Psoas muscle (tissue), 8 donors: Measurements from ENCODE around the gene IQCH. TPM values are rescaled to one million over a fixed set of nuclear protein-coding genes. Genes with fewer than 3 reads are reported as not detected.

ENCODE experiments used
- ATAC-seq, 4 donors: fragments of 200-7000 bp; cut with Tn5 transposase; one replicate each; pipeline ENCODE4 v1.9.1; 2020; ENCODE audit warnings: moderate library complexity in 3 of 4, mild to moderate bottlenecking in 2 of 4
- DNase-seq, 2 donors: peaks; one replicate each; pipeline ENCODE4 v3.0.0-alpha.2; 2020
- H3K27ac ChIP-seq: fragments of 200-600 bp; one replicate; pipeline ENCODE4 v1.8.0; 2022
- H3K27me3 ChIP-seq, 3 donors: fragments of 200-600 bp in 1 of 3; one replicate each; pipeline versions ENCODE4 v1.6.1 to v1.8.0; 2013 to 2022; ENCODE audit warnings: low read length in 2 of 3, mild to moderate bottlenecking in 2 of 3, moderate library complexity in 1 of 3; ENCODE audit not compliant: insufficient read depth in 3 of 3
- H3K36me3 ChIP-seq, 2 donors: fragments of 200-600 bp in 1 of 2; one replicate each; pipeline versions ENCODE4 v1.6.1 to v1.8.0; 2013 to 2022; ENCODE audit warnings: low read depth in 1 of 2, mild to moderate bottlenecking in 1 of 2, moderate library complexity in 1 of 2; ENCODE audit not compliant: insufficient read depth in 1 of 2
- H3K4me1 ChIP-seq: fragments of 200-600 bp; one replicate; pipeline ENCODE4 v1.8.0; 2022
- H3K4me3 ChIP-seq: fragments of 200-600 bp; one replicate; pipeline ENCODE4 v1.8.0; 2022; ENCODE audit warnings: mild to moderate bottlenecking
- H3K9me3 ChIP-seq: fragments of 200-600 bp; one replicate; pipeline ENCODE4 v1.8.0; 2022
- CTCF ChIP-seq: fragments of 200-600 bp; IDR thresholded peaks from one replicate; pipeline ENCODE4 v1.8.0; 2022; ENCODE audit warnings: antibody characterized with exemption
- WGBS, 3 donors: extraction: QIAGEN DNeasy Blood & Tissue Kit; methylation state at CpG; one replicate each; pipeline versions ENCODE4 v1.1.6 to v1.1.7; 2013; 5-methylcytosine and 5-hydroxymethylcytosine counted together
- intact Hi-C, 2 donors: fragments of 100-400 bp; cut with DNase I; formaldehyde crosslinking; loops; one replicate each; pipeline versions ENCODE4 v1.11.0 to v1.14.2; 2022
- long read RNA-seq, 2 donors: library from polyadenylated mRNA; unstranded; transcript quantifications; one replicate each; pipeline ENCODE4 v2.0.0, GENCODE V29; 2021
- polyA plus RNA-seq, 3 donors: library from polyadenylated mRNA; stranded (reverse); fragments of 200-250 nt; gene quantifications; one replicate each; pipeline ENCODE4 v1.2.3, GENCODE V29; 2013
- total RNA-seq, 4 donors: library from RNA; stranded (reverse); fragmentation: NEBNext Ultra II Directional in 2 of 4; extraction: Animal tissue kit (Norgen Biotek cat#: 25700) in 2 of 4; gene quantifications; one replicate each; pipeline versions ENCODE4 v1.2.1 to v1.2.4, GENCODE V29; 2021 to 2023
- donor health status: healthy with polysubstance abuse.
- donor health status: DM: no; HTN: no; CAD: no; lungs with moderate emphysema.
- donor health status: Bipolar disorder and iron deficiency.
- donor health status: healthy.
- donor health status: DM: yes; HTN: yes; CAD: no.
- donor health status: DM: no; HTN: no; CAD: no.
- donor health status: DM: no; HTN: no; CAD: no.
- donor health status: DM: yes; HTN: yes; CAD: no.

IQCH gene
- 1 to 10 TPM in 1 of 4 donors, under 1 TPM in 3; 0.37 to 1.0 (median 0.75) TPM for total RNA-seq
- under 1 TPM; 0.27 to 0.90 (median 0.55) TPM for polyA plus RNA-seq
- long read RNA-seq, donor 1, partial matches to known transcripts: 0 of 1 reads
- long read RNA-seq, donor 1, other reads (novel, unspliced or antisense): 1 of 1 reads
- long read RNA-seq, donor 2, partial matches to known transcripts: 0 of 4 reads
- long read RNA-seq, donor 2, other reads (novel, unspliced or antisense): 4 of 4 reads

GRCh38 chr15:67254238-67255175, at the start of gene IQCH, which contains the start of gene AAGAB:
Gene IQCH (plus strand): TSS chr15:67254786. CDS start chr15:67254897, 111 bp downstream.
Gene AAGAB (minus strand): TSS chr15:67254661. CDS start chr15:67254631, 30 bp downstream.
- Histone ChIP-seq H3K9me3 (no peaks in the 10 kb centered on the region), H3K27me3 (no peaks in the 10 kb centered on the region), H3K4me1 (peaks cover 18% of the 10 kb centered on the region), H3K36me3 (no peaks in the 10 kb centered on the region), H3K4me3 (peak within 1 kb of the TSS; percentile 87), H3K27ac (peak within 1 kb of the TSS; percentile 94)
- peak; percentile 99 for DNase-seq
- intact Hi-C loops: loop anchor here (5.0 to 10.0 kb wide), 4 partner anchors 48 to 190 kb away; partner anchors contain the start of gene SMAD3 (in 2 of the 2)
- ATAC-seq: peak; percentile 96 to 99 (median 98)
- 0% methylated on average over 66 to 76 of the region's 76 CpGs for WGBS, 3 donors
- no peak for TF ChIP-seq CTCF

GRCh38 chr15:67207555-67208207, 46.9 kb upstream of the IQCH start:
- intact Hi-C loops: no loop called here
- Histone ChIP-seq H3K27ac (peak overlapping the region; percentile 50), H3K27me3 (no peaks in the 10 kb centered on the region), H3K36me3 (peaks cover 0 to 9% of the 10 kb centered on the region in 2 donors), H3K4me1 (peaks cover 32% of the 10 kb centered on the region), H3K4me3 (no peak overlapping the region), H3K9me3 (no peaks in the 10 kb centered on the region)
- 36 to 58% (median 51%) methylated on average over 3 of the region's 3 CpGs for WGBS, 3 donors
- TF ChIP-seq CTCF: no peak
- ATAC-seq (no peak), DNase-seq (no peak)

GRCh38 chr15:67208396-67208795, 46.2 kb upstream of the IQCH start:
- DNase-seq (no peak), ATAC-seq (no peak)
- H3K4me1 ChIP-seq: peaks cover 28% of the 10 kb centered on the region
- peak overlapping the region; percentile 50 for H3K27ac ChIP-seq
- no peaks in the 10 kb centered on the region for H3K9me3 ChIP-seq
- H3K36me3 ChIP-seq: peaks cover 0 to 9% of the 10 kb centered on the region in 2 donors
- H3K27me3 ChIP-seq: no peaks in the 10 kb centered on the region
- no peak overlapping the region for H3K4me3 ChIP-seq
- WGBS, 3 donors: 48 to 72% (median 58%) methylated on average over 2 of the region's 2 CpGs
- TF ChIP-seq CTCF: no peak
- intact Hi-C loops: no loop called here

GRCh38 chr15:67210555-67211168, 43.9 kb upstream of the IQCH start:
- no peaks in the 10 kb centered on the region for H3K27me3 ChIP-seq
- H3K36me3 ChIP-seq: peaks cover 0 to 9% of the 10 kb centered on the region in 2 donors
- TF ChIP-seq CTCF: no peak
- H3K9me3 ChIP-seq: no peaks in the 10 kb centered on the region
- DNase-seq (no peak), ATAC-seq (no peak)
- no peak overlapping the region for H3K4me3 ChIP-seq
- 87 to 96% (median 89%) methylated on average over 5 of the region's 5 CpGs for WGBS, 3 donors
- H3K27ac ChIP-seq: no peak overlapping the region
- intact Hi-C loops: loop anchor here in 1 of 2 donors (5.0 kb wide), 1 partner anchor 37 kb away; no protein-coding TSS in a partner anchor
- peaks cover 12% of the 10 kb centered on the region for H3K4me1 ChIP-seq
